ENCODE data around the gene CUBN. TPM values are rescaled to one million over a fixed set of nuclear protein-coding genes. Genes with fewer than 3 reads are reported as not detected.

The CUBN gene
- total and polyA plus RNA-seq, 7 experiments from 2014 or later: 0.39 to 17.5 (median 7.0) TPM

- peaks cover 8 to 23% (median 14%) of the 10 kb centered on the region in 11 donors for H3K9me3 Mint-ChIP-seq
- peaks cover 17 to 33% (median 26%) of the 10 kb centered on the region in 5 donors for H3K36me3 Mint-ChIP-seq
- DNase-seq: no peak
- ATAC-seq: no peak
- H3K4me3 Mint-ChIP-seq: no peak overlapping the region
- peaks cover 0 to 13% (median 0%) of the 10 kb centered on the region in 3 experiments for H3K9me3 ChIP-seq (ENCODE audit: control insufficient read depth in 2 of 3, low read length in 3 of 3)
- H3K27me3 ChIP-seq (ENCODE audit: control insufficient read depth in 2 of 2, insufficient read depth in 2 of 2, low read length in 2 of 2): no peaks in the 10 kb centered on the region
- H3K4me3 ChIP-seq (ENCODE audit: low read length): no peak overlapping the region
- intact Hi-C loops (cut with micrococcal nuclease): no loop called here
- ChIA-PET CTCF (no interaction called here), POLR2A (interaction anchor here (0.8 kb wide), 2 partner anchors 13 to 418 kb away, joined by 3 read pairs; no protein-coding TSS in a partner anchor)
- peaks cover 0 to under 1% (median 0%) of the 10 kb centered on the region in 3 experiments for H3K36me3 ChIP-seq (ENCODE audit: control insufficient read depth in 2 of 3, insufficient read depth in 3 of 3, low read length in 3 of 3)
- H3K27ac ChIP-seq (ENCODE audit: low read depth, low read length): no peak overlapping the region
- H3K4me1 ChIP-seq (ENCODE audit: control insufficient read depth in 2 of 2, insufficient read depth in 2 of 2, low read length in 2 of 2): peaks cover 8 to 23% of the 10 kb centered on the region in 2 donors
- H3K27me3 Mint-ChIP-seq: peaks cover 0 to 19% (median 0%) of the 10 kb centered on the region in 5 donors
- no peak overlapping the region for H3K27ac Mint-ChIP-seq
- H3K4me1 Mint-ChIP-seq: peaks cover 19 to 32% (median 27%) of the 10 kb centered on the region in 7 donors
Observed at GRCh38 chr10:16820018-16820417, 309.6 kb downstream of the CUBN start.

- H3K27ac Mint-ChIP-seq: peak overlapping the region in 4 of 9 donors; percentile 1 to 64 (median 39)
Observed at GRCh38 chr10:16819436-16819835, 310.2 kb downstream of the CUBN start.

GRCh38 chr10:16819026-16819425 is 310.6 kb downstream of the CUBN start:
- peak overlapping the region in 8 of 10 donors; percentile 0 to 62 (median 16) for H3K4me3 Mint-ChIP-seq
- peaks cover 20 to 28% (median 26%) of the 10 kb centered on the region in 5 donors for H3K36me3 Mint-ChIP-seq
- Histone ChIP-seq H3K4me3 (ENCODE audit: low read length) (no peak overlapping the region), H3K36me3 (ENCODE audit: control insufficient read depth in 2 of 3, insufficient read depth in 3 of 3, low read length in 3 of 3) (peaks cover 0 to 5% (median 0%) of the 10 kb centered on the region in 3 experiments), H3K27me3 (ENCODE audit: control insufficient read depth in 2 of 2, insufficient read depth in 2 of 2, low read length in 2 of 2) (no peaks in the 10 kb centered on the region), H3K27ac (ENCODE audit: low read depth, low read length) (no peak overlapping the region), H3K4me1 (ENCODE audit: control insufficient read depth in 2 of 2, insufficient read depth in 2 of 2, low read length in 2 of 2) (peaks cover 8 to 28% of the 10 kb centered on the region in 2 donors), H3K9me3 (ENCODE audit: control insufficient read depth in 2 of 3, low read length in 3 of 3) (peaks cover 0 to 13% (median 0%) of the 10 kb centered on the region in 3 experiments)
- intact Hi-C loops (cut with micrococcal nuclease): loop anchor here (5.0 to 10.0 kb wide), 4 partner anchors 42 to 1942 kb away; partner anchors contain the start of genes ARL5B (in 1 of the 2), DCLRE1C (in 1 of the 2), MEIG1 (in 1 of the 2) and SUV39H2 (in 1 of the 2)
- CTCF ChIA-PET: no interaction called here
- H3K27ac Mint-ChIP-seq: peak overlapping the region in 5 of 9 donors; percentile 1 to 64 (median 34)
- POLR2A ChIA-PET: no interaction called here
- no peak for DNase-seq
- H3K4me1 Mint-ChIP-seq: peaks cover 24 to 41% (median 35%) of the 10 kb centered on the region in 7 donors
- peaks cover 0 to 15% (median 0%) of the 10 kb centered on the region in 5 donors for H3K27me3 Mint-ChIP-seq
- peaks cover 8 to 23% (median 14%) of the 10 kb centered on the region in 11 donors for H3K9me3 Mint-ChIP-seq
- no peak for ATAC-seq

More at GRCh38 chr10:16819436-16819835, 310.2 kb downstream of the CUBN start:
- peaks cover 20 to 28% (median 26%) of the 10 kb centered on the region in 5 donors for H3K36me3 Mint-ChIP-seq
- peaks cover 22 to 38% (median 33%) of the 10 kb centered on the region in 7 donors for H3K4me1 Mint-ChIP-seq
- Histone ChIP-seq H3K27ac (ENCODE audit: low read depth, low read length) (no peak overlapping the region), H3K36me3 (ENCODE audit: control insufficient read depth in 2 of 3, insufficient read depth in 3 of 3, low read length in 3 of 3) (peaks cover 0 to 5% (median 0%) of the 10 kb centered on the region in 3 experiments), H3K27me3 (ENCODE audit: control insufficient read depth in 2 of 2, insufficient read depth in 2 of 2, low read length in 2 of 2) (no peaks in the 10 kb centered on the region), H3K4me3 (ENCODE audit: low read length) (no peak overlapping the region), H3K4me1 (ENCODE audit: control insufficient read depth in 2 of 2, insufficient read depth in 2 of 2, low read length in 2 of 2) (peaks cover 8 to 28% of the 10 kb centered on the region in 2 donors), H3K9me3 (ENCODE audit: control insufficient read depth in 2 of 3, low read length in 3 of 3) (peaks cover 0 to 13% (median 0%) of the 10 kb centered on the region in 3 experiments)
- H3K27me3 Mint-ChIP-seq: peaks cover 0 to 15% (median 0%) of the 10 kb centered on the region in 5 donors
- ChIA-PET POLR2A (interaction anchor here (0.8 kb wide), 1 partner anchor 12 kb away, joined by 3 read pairs; no protein-coding TSS in a partner anchor), CTCF (no interaction called here)
- intact Hi-C loops (cut with micrococcal nuclease): loop anchor here (5.0 to 10.0 kb wide), 4 partner anchors 42 to 1942 kb away; partner anchors contain the start of genes ARL5B (in 1 of the 2), DCLRE1C (in 1 of the 2), MEIG1 (in 1 of the 2) and SUV39H2 (in 1 of the 2)
- DNase-seq (no peak), ATAC-seq (no peak)
- peak overlapping the region in 9 of 10 donors; percentile 0 to 62 (median 13) for H3K4me3 Mint-ChIP-seq
- H3K9me3 Mint-ChIP-seq: peaks cover 8 to 23% (median 14%) of the 10 kb centered on the region in 11 donors

GRCh38 chr10:16817125-16818019 is 312.2 kb downstream of the CUBN start, which contains the start of gene RSU1:
TSS of gene RSU1 (minus strand) at chr10:16817424. CDS start at chr10:16817081, 343 bp downstream.
- POLR2A ChIA-PET: interaction anchor here (0.6 to 2.0 kb wide), 28 partner anchors 9 to 957 kb away, joined by 3 to 42 read pairs (median 3); partner anchors contain the start of genes PTER, ST8SIA6, STAM and TRDMT1
- peak within 1 kb of the TSS; percentile 88 to 98 (median 93) for H3K4me3 Mint-ChIP-seq
- ATAC-seq: peak; percentile 99

GRCh38 chr10:16816830-16817124 is 312.8 kb downstream of the CUBN start:
- Histone ChIP-seq H3K27ac (ENCODE audit: low read depth, low read length) (peak overlapping the region; percentile 79), H3K27me3 (ENCODE audit: control insufficient read depth in 2 of 2, insufficient read depth in 2 of 2, low read length in 2 of 2) (no peaks in the 10 kb centered on the region), H3K9me3 (ENCODE audit: control insufficient read depth in 2 of 3, low read length in 3 of 3) (peaks cover 0 to 2% (median 0%) of the 10 kb centered on the region in 3 experiments), H3K4me1 (ENCODE audit: control insufficient read depth in 2 of 2, insufficient read depth in 2 of 2, low read length in 2 of 2) (peaks cover 8 to 28% of the 10 kb centered on the region in 2 donors), H3K36me3 (ENCODE audit: control insufficient read depth in 2 of 3, insufficient read depth in 3 of 3, low read length in 3 of 3) (peaks cover 0 to 5% (median 0%) of the 10 kb centered on the region in 3 experiments), H3K4me3 (ENCODE audit: low read length) (peak overlapping the region; percentile 66)
- peak overlapping the region; percentile 84 to 96 (median 94) for H3K27ac Mint-ChIP-seq
- DNase-seq (no peak), ATAC-seq (no peak)
- H3K4me1 Mint-ChIP-seq: peaks cover 28 to 55% (median 50%) of the 10 kb centered on the region in 7 donors
- H3K4me3 Mint-ChIP-seq: peak overlapping the region; percentile 88 to 98 (median 93)
- peaks cover 0 to 8% (median 3%) of the 10 kb centered on the region in 11 donors for H3K9me3 Mint-ChIP-seq
- H3K27me3 Mint-ChIP-seq: peaks cover 0 to 13% (median 0%) of the 10 kb centered on the region in 5 donors
- ChIA-PET CTCF (interaction anchor here (0.7 to 1.6 kb wide), 5 partner anchors 11 to 440 kb away, joined by 3 to 13 read pairs (median 5); no protein-coding TSS in a partner anchor), POLR2A (interaction anchor here (1.0 to 2.0 kb wide), 11 partner anchors 12 to 827 kb away, joined by 3 to 42 read pairs (median 5); partner anchors contain the start of genes ST8SIA6, STAM, TRDMT1 and VIM)
- intact Hi-C loops (cut with micrococcal nuclease): loop anchor here (1.0 to 10.0 kb wide), 21 partner anchors 12 to 1939 kb away; partner anchors contain the start of genes ARL5B (in 2 of the 2), MINDY3 (in 2 of the 2), STAM (in 2 of the 2) and TRDMT1 (in 2 of the 2)
- H3K36me3 Mint-ChIP-seq: peaks cover 9 to 19% (median 16%) of the 10 kb centered on the region in 5 donors

More at GRCh38 chr10:16817125-16818019, 312.2 kb downstream of the CUBN start, which contains the start of gene RSU1:
- H3K27me3 ChIP-seq (ENCODE audit: control insufficient read depth in 2 of 2, insufficient read depth in 2 of 2, low read length in 2 of 2): no peaks in the 10 kb centered on the region
- intact Hi-C loops (cut with micrococcal nuclease): loop anchor here (1.0 to 10.0 kb wide), 21 partner anchors 11 to 1940 kb away; partner anchors contain the start of genes ARL5B (in 2 of the 2), MINDY3 (in 2 of the 2), STAM (in 2 of the 2) and TRDMT1 (in 2 of the 2)
- CTCF ChIA-PET: interaction anchor here (0.5 to 1.6 kb wide), 12 partner anchors 11 to 612 kb away, joined by 3 to 13 read pairs (median 4); no protein-coding TSS in a partner anchor
- peaks cover 8 to 28% of the 10 kb centered on the region in 2 donors for H3K4me1 ChIP-seq (ENCODE audit: control insufficient read depth in 2 of 2, insufficient read depth in 2 of 2, low read length in 2 of 2)
- peaks cover 0 to 4% (median 0%) of the 10 kb centered on the region in 3 experiments for H3K9me3 ChIP-seq (ENCODE audit: control insufficient read depth in 2 of 3, low read length in 3 of 3)
- peaks cover 25 to 50% (median 46%) of the 10 kb centered on the region in 7 donors for H3K4me1 Mint-ChIP-seq
- H3K4me3 ChIP-seq (ENCODE audit: low read length): peak within 1 kb of the TSS; percentile 66
- peak; percentile 99 to 100 (median 100) for DNase-seq
- H3K9me3 Mint-ChIP-seq: peaks cover 5 to 14% (median 8%) of the 10 kb centered on the region in 11 donors
- H3K36me3 Mint-ChIP-seq: peaks cover 15 to 24% (median 18%) of the 10 kb centered on the region in 5 donors
- H3K36me3 ChIP-seq (ENCODE audit: control insufficient read depth in 2 of 3, insufficient read depth in 3 of 3, low read length in 3 of 3): peaks cover 0 to 5% (median 0%) of the 10 kb centered on the region in 3 experiments
- peak within 1 kb of the TSS; percentile 79 for H3K27ac ChIP-seq (ENCODE audit: low read depth, low read length)
- peaks cover 0 to 15% (median 0%) of the 10 kb centered on the region in 5 donors for H3K27me3 Mint-ChIP-seq
- peak within 1 kb of the TSS; percentile 84 to 96 (median 94) for H3K27ac Mint-ChIP-seq

Data from naive thymus-derived CD4-positive, alpha-beta T cell (primary cell).